ENCODE results near the gene CHPF2. TPM values are rescaled to one million over a fixed set of nuclear protein-coding genes. Genes with fewer than 3 reads are reported as not detected.
A peak's percentile ranks its signal among the peaks of the same experiment; 100 is the strongest.

The CHPF2 gene
- total RNA-seq, 5 donors from 2014 or later (not counting 1 experiment from before 2014, with no cell fraction given) = 34.2 to 66.1 (median 64.1) TPM

- Mint-ChIP-seq H3K27ac (no peak overlapping the region), H3K36me3 (no peaks in the 10 kb centered on the region), H3K27me3 (peaks cover 39 to 65% of the 10 kb centered on the region in 2 donors), H3K4me3 (peak overlapping the region; percentile 66 to 87 (median 67)), H3K9me3 (no peaks in the 10 kb centered on the region), H3K4me1 (peaks cover 30 to 46% (median 32%) of the 10 kb centered on the region in 3 donors)
- 19% methylated on average over 19 of the region's 19 CpGs for WGBS (ENCODE audit: insufficient coverage)
- CTCF ChIA-PET = no interaction called here
- ATAC-seq (replicated peaks in 1 of 4) = peak in 3 of 4 experiments; percentile 2 to 40 (median 10)
- Histone ChIP-seq H3K27me3 (replicated peaks in 1 of 2; ENCODE audit: control insufficient read depth in 2 of 2, extremely low read depth in 1 of 2, insufficient read depth in 2 of 2, low read length in 1 of 2) (peaks cover 7 to 86% of the 10 kb centered on the region in 2 experiments), H3K4me3 (ENCODE audit: control insufficient read depth in 1 of 2, extremely low read depth in 1 of 2, low read length in 1 of 2) (peak overlapping the region in 1 of 2 donors; percentile 55), H3K9me3 (no peaks in the 10 kb centered on the region), H3K27ac (ENCODE audit: low read length) (no peak overlapping the region), H3K4me1 (ENCODE audit: control insufficient read depth in 1 of 2, extremely low read depth in 1 of 2, insufficient read depth in 2 of 2, low read length in 2 of 2) (peaks cover 5 to 41% of the 10 kb centered on the region in 2 experiments), H3K36me3 (ENCODE audit: control insufficient read depth in 2 of 2, extremely low read depth in 1 of 2, insufficient read depth in 1 of 2, low read length in 1 of 2) (no peaks in the 10 kb centered on the region)
- DNase-seq = peak in 5 of 35 experiments; percentile 16 to 32 (median 30)
- POLR2A ChIA-PET = no interaction called here
Measured at GRCh38 chr7:151251328-151251688, 19.0 kb downstream of the CHPF2 start.

GRCh38 chr7:151251689-151252560 lies 19.6 kb downstream of the CHPF2 start:
- no peaks in the 10 kb centered on the region for H3K36me3 ChIP-seq (ENCODE audit: control insufficient read depth in 2 of 2, extremely low read depth in 1 of 2, insufficient read depth in 1 of 2, low read length in 1 of 2)
- no peak overlapping the region for H3K27ac ChIP-seq (ENCODE audit: low read length)
- no peaks in the 10 kb centered on the region for H3K36me3 Mint-ChIP-seq
- peak overlapping the region; percentile 32 to 87 (median 49) for H3K4me3 Mint-ChIP-seq
- H3K4me3 ChIP-seq (ENCODE audit: control insufficient read depth in 1 of 2, extremely low read depth in 1 of 2, low read length in 1 of 2) = peak overlapping the region; percentile 23 to 60
- no peaks in the 10 kb centered on the region for H3K9me3 ChIP-seq
- DNase-seq (peak in 9 of 35 experiments; percentile 16 to 56 (median 41)), ATAC-seq (replicated peaks in 1 of 4) (peak; percentile 32 to 45 (median 42))
- peaks cover 41 to 65% of the 10 kb centered on the region in 2 donors for H3K27me3 Mint-ChIP-seq
- POLR2A ChIA-PET = interaction anchor here in 1 of 2 donors (0.6 kb wide), 2 partner anchors 154 to 281 kb away, joined by 3 to 4 read pairs; no protein-coding TSS in a partner anchor
- peaks cover 5 to 41% of the 10 kb centered on the region in 2 experiments for H3K4me1 ChIP-seq (ENCODE audit: control insufficient read depth in 1 of 2, extremely low read depth in 1 of 2, insufficient read depth in 2 of 2, low read length in 2 of 2)
- peaks cover 7 to 86% of the 10 kb centered on the region in 2 experiments for H3K27me3 ChIP-seq (replicated peaks in 1 of 2; ENCODE audit: control insufficient read depth in 2 of 2, extremely low read depth in 1 of 2, insufficient read depth in 2 of 2, low read length in 1 of 2)
- H3K9me3 Mint-ChIP-seq = no peaks in the 10 kb centered on the region
- CTCF ChIA-PET = no interaction called here
- WGBS (ENCODE audit: insufficient coverage) = 1% methylated on average over 54 of the region's 79 CpGs
- peaks cover 28 to 43% (median 29%) of the 10 kb centered on the region in 3 donors for H3K4me1 Mint-ChIP-seq
- H3K27ac Mint-ChIP-seq = no peak overlapping the region

GRCh38 chr7:151252561-151252835 lies 20.2 kb downstream of the CHPF2 start:
- Mint-ChIP-seq H3K9me3 (no peaks in the 10 kb centered on the region), H3K4me3 (peak overlapping the region; percentile 32 to 59 (median 57)), H3K27ac (no peak overlapping the region), H3K27me3 (peaks cover 42 to 64% of the 10 kb centered on the region in 2 donors), H3K36me3 (no peaks in the 10 kb centered on the region), H3K4me1 (peaks cover 27 to 38% (median 28%) of the 10 kb centered on the region in 3 donors)
- 100% methylated on average over 1 of the region's 9 CpGs for WGBS (ENCODE audit: insufficient coverage)
- Histone ChIP-seq H3K27me3 (replicated peaks in 1 of 2; ENCODE audit: control insufficient read depth in 2 of 2, extremely low read depth in 1 of 2, insufficient read depth in 2 of 2, low read length in 1 of 2) (peaks cover 7 to 86% of the 10 kb centered on the region in 2 experiments), H3K36me3 (ENCODE audit: control insufficient read depth in 2 of 2, extremely low read depth in 1 of 2, insufficient read depth in 1 of 2, low read length in 1 of 2) (no peaks in the 10 kb centered on the region), H3K4me1 (ENCODE audit: control insufficient read depth in 1 of 2, extremely low read depth in 1 of 2, insufficient read depth in 2 of 2, low read length in 2 of 2) (peaks cover 5 to 39% of the 10 kb centered on the region in 2 experiments), H3K4me3 (ENCODE audit: control insufficient read depth in 1 of 2, extremely low read depth in 1 of 2, low read length in 1 of 2) (peak overlapping the region in 1 of 2 donors; percentile 40), H3K9me3 (no peaks in the 10 kb centered on the region), H3K27ac (ENCODE audit: low read length) (no peak overlapping the region)
- CTCF ChIA-PET = no interaction called here
- POLR2A ChIA-PET = no interaction called here
- DNase-seq (no peak), ATAC-seq (replicated peaks in 1 of 4) (no peak)

GRCh38 chr7:151252961-151253711 lies 20.9 kb downstream of the CHPF2 start:
- peaks cover 39 to 66% of the 10 kb centered on the region in 2 donors for H3K27me3 Mint-ChIP-seq

GRCh38 chr7:151254316-151254715 lies 22.0 kb downstream of the CHPF2 start:
- Histone ChIP-seq H3K4me1 (ENCODE audit: control insufficient read depth in 1 of 2, extremely low read depth in 1 of 2, insufficient read depth in 2 of 2, low read length in 2 of 2) (peaks cover 4 to 24% of the 10 kb centered on the region in 2 experiments), H3K27ac (ENCODE audit: low read length) (no peak overlapping the region), H3K9me3 (no peaks in the 10 kb centered on the region), H3K4me3 (ENCODE audit: control insufficient read depth in 1 of 2, extremely low read depth in 1 of 2, low read length in 1 of 2) (no peak overlapping the region), H3K36me3 (ENCODE audit: control insufficient read depth in 2 of 2, extremely low read depth in 1 of 2, insufficient read depth in 1 of 2, low read length in 1 of 2) (no peaks in the 10 kb centered on the region), H3K27me3 (replicated peaks in 1 of 2; ENCODE audit: control insufficient read depth in 2 of 2, extremely low read depth in 1 of 2, insufficient read depth in 2 of 2, low read length in 1 of 2) (peaks cover 7 to 76% of the 10 kb centered on the region in 2 experiments)
- 84% methylated on average over 4 of the region's 7 CpGs for WGBS (ENCODE audit: insufficient coverage)
- Mint-ChIP-seq H3K9me3 (no peaks in the 10 kb centered on the region), H3K4me3 (no peak overlapping the region), H3K4me1 (peaks cover 18 to 23% (median 18%) of the 10 kb centered on the region in 3 donors), H3K36me3 (no peaks in the 10 kb centered on the region), H3K27ac (no peak overlapping the region), H3K27me3 (peaks cover 41 to 66% of the 10 kb centered on the region in 2 donors)
- POLR2A ChIA-PET = no interaction called here
- ATAC-seq (replicated peaks in 1 of 4) = no peak
- CTCF ChIA-PET = interaction anchor here in 1 of 2 donors (0.5 kb wide), 1 partner anchor 464 kb away, joined by 8 read pairs; no protein-coding TSS in a partner anchor
- no peak for DNase-seq

More at GRCh38 chr7:151252961-151253711, 20.9 kb downstream of the CHPF2 start:
- Mint-ChIP-seq H3K27ac (no peak overlapping the region), H3K36me3 (no peaks in the 10 kb centered on the region), H3K4me3 (peak overlapping the region; percentile 32 to 59 (median 57)), H3K4me1 (peaks cover 22 to 33% (median 24%) of the 10 kb centered on the region in 3 donors), H3K9me3 (no peaks in the 10 kb centered on the region)
- Histone ChIP-seq H3K9me3 (no peaks in the 10 kb centered on the region), H3K27me3 (replicated peaks in 1 of 2; ENCODE audit: control insufficient read depth in 2 of 2, extremely low read depth in 1 of 2, insufficient read depth in 2 of 2, low read length in 1 of 2) (peaks cover 7 to 85% of the 10 kb centered on the region in 2 experiments), H3K4me1 (ENCODE audit: control insufficient read depth in 1 of 2, extremely low read depth in 1 of 2, insufficient read depth in 2 of 2, low read length in 2 of 2) (peaks cover 5 to 32% of the 10 kb centered on the region in 2 experiments), H3K27ac (ENCODE audit: low read length) (no peak overlapping the region), H3K4me3 (ENCODE audit: control insufficient read depth in 1 of 2, extremely low read depth in 1 of 2, low read length in 1 of 2) (no peak overlapping the region), H3K36me3 (ENCODE audit: control insufficient read depth in 2 of 2, extremely low read depth in 1 of 2, insufficient read depth in 1 of 2, low read length in 1 of 2) (no peaks in the 10 kb centered on the region)
- ChIA-PET POLR2A (no interaction called here), CTCF (no interaction called here)
- ATAC-seq (replicated peaks in 1 of 4) (no peak), DNase-seq (no peak)
- 80% methylated on average over 4 of the region's 17 CpGs for WGBS (ENCODE audit: insufficient coverage)

- CTCF ChIA-PET = no interaction called here
- 89% methylated on average over 9 of the region's 11 CpGs for WGBS (ENCODE audit: insufficient coverage)
Measured at GRCh38 chr7:151254851-151255250, 22.6 kb downstream of the CHPF2 start.

More at GRCh38 chr7:151254851-151255250, 22.6 kb downstream of the CHPF2 start:
- Mint-ChIP-seq H3K27me3 (peaks cover 40 to 66% of the 10 kb centered on the region in 2 donors), H3K4me1 (peaks cover 14 to 19% (median 16%) of the 10 kb centered on the region in 3 donors), H3K27ac (no peak overlapping the region), H3K4me3 (no peak overlapping the region), H3K9me3 (no peaks in the 10 kb centered on the region), H3K36me3 (no peaks in the 10 kb centered on the region)
- no peaks in the 10 kb centered on the region for H3K9me3 ChIP-seq
- POLR2A ChIA-PET = interaction anchor here in 1 of 2 donors (0.6 kb wide), 1 partner anchor 49 kb away, joined by 4 read pairs; no protein-coding TSS in a partner anchor
- no peaks in the 10 kb centered on the region for H3K36me3 ChIP-seq (ENCODE audit: control insufficient read depth in 2 of 2, extremely low read depth in 1 of 2, insufficient read depth in 1 of 2, low read length in 1 of 2)
- ATAC-seq (replicated peaks in 1 of 4) (no peak), DNase-seq (no peak)
- no peak overlapping the region for H3K27ac ChIP-seq (ENCODE audit: low read length)
- peaks cover 7 to 71% of the 10 kb centered on the region in 2 experiments for H3K27me3 ChIP-seq (replicated peaks in 1 of 2; ENCODE audit: control insufficient read depth in 2 of 2, extremely low read depth in 1 of 2, insufficient read depth in 2 of 2, low read length in 1 of 2)
- peaks cover 3 to 18% of the 10 kb centered on the region in 2 experiments for H3K4me1 ChIP-seq (ENCODE audit: control insufficient read depth in 1 of 2, extremely low read depth in 1 of 2, insufficient read depth in 2 of 2, low read length in 2 of 2)
- no peak overlapping the region for H3K4me3 ChIP-seq (ENCODE audit: control insufficient read depth in 1 of 2, extremely low read depth in 1 of 2, low read length in 1 of 2)

Data from T-cell (primary cell).